ENCODE results near the gene SOX1. TPM values are rescaled to one million over a fixed set of nuclear protein-coding genes. Genes with fewer than 3 reads are reported as not detected.

Gene SOX1
- total RNA-seq, 1 donor from 2014 or later = 41.4 TPM

DNA sequence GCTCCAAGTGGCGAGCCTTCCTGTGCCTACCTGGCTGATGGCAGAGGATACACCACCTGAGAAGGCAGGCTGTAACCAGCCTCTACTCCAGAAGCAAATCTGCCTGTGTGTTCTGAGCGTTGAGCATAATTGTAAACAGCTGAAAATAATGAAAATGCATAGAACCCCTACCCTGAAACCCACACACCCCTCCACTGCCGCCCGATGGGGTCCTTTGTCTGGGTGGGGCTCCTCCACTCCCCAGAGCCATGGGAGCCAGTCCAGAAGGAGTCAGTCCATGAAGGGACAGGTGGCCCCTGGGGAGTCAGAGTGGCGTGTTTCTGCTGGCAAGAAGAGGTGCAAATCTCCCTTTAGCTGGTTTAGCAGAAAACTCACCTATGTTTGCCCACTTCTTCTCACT is 8.0 kb upstream of the SOX1 start:
- Mint-ChIP-seq H3K36me3 (ENCODE audit: low read depth) (peaks cover 2% of the 10 kb centered on the region), H3K9me3 (no peaks in the 10 kb centered on the region), H3K4me3 (peak overlapping the region; percentile 74), H3K4me1 (peaks cover 48% of the 10 kb centered on the region), H3K27me3 (ENCODE audit: low read depth) (peaks cover 98% of the 10 kb centered on the region), H3K27ac (ENCODE audit: unreplicated experiment) (no peak overlapping the region)
- no peak for DNase-seq (ENCODE audit: low read depth, low spot score)
- TF ChIP-seq CTCF (conservative IDR thresholded peaks at IDR 0.05) = no peak

- Mint-ChIP-seq H3K27ac (ENCODE audit: unreplicated experiment) (no peak overlapping the region), H3K4me1 (peaks cover 41% of the 10 kb centered on the region), H3K9me3 (no peaks in the 10 kb centered on the region), H3K36me3 (ENCODE audit: low read depth) (peaks cover 2% of the 10 kb centered on the region), H3K27me3 (ENCODE audit: low read depth) (peaks cover 98% of the 10 kb centered on the region), H3K4me3 (peak overlapping the region; percentile 74)
- no peak for DNase-seq (ENCODE audit: low read depth, low spot score)
- TF ChIP-seq CTCF (conservative IDR thresholded peaks at IDR 0.05) = no peak
These were observed 7.3 kb upstream of the SOX1 start for GRCh38 chr13:112059457-112060281.

DNA sequence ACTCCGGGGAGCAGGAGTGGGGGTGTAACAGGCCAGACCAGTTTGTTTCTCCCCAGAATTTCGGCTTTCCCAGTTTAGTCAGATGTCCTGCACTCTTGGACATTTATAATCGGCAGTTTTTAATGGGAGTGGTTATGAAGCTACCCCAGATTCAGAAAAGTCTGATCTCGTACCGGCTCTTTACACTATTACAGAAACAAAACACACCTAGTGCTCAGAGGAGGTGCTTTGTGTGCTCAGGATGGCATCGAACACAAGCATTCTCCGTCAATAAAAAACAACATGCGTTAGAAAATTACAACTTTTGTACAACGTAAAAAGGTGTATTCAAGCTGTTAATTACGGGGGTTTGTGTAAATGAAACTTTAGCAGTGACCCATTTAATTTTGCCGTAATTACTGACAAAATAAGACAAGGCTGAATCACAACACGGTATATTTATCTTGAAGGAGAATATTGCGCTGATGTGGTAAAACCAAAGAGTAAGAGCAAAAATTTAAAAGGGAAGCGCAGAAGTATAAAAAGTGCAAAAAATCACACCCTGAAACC is 6.6 kb upstream of the SOX1 start:
- TF ChIP-seq CTCF (conservative IDR thresholded peaks at IDR 0.05) = no peak
- peak overlapping the region; percentile 35 for H3K4me3 Mint-ChIP-seq
- H3K4me1 Mint-ChIP-seq = peaks cover 38% of the 10 kb centered on the region
- H3K9me3 Mint-ChIP-seq = no peaks in the 10 kb centered on the region
- H3K27ac Mint-ChIP-seq (ENCODE audit: unreplicated experiment) = no peak overlapping the region
- DNase-seq (ENCODE audit: low read depth, low spot score) = no peak
- peaks cover 98% of the 10 kb centered on the region for H3K27me3 Mint-ChIP-seq (ENCODE audit: low read depth)
- H3K36me3 Mint-ChIP-seq (ENCODE audit: low read depth) = peaks cover 2% of the 10 kb centered on the region

GRCh38 chr13:112060899-112061366 is 6.0 kb upstream of the SOX1 start:
- Mint-ChIP-seq H3K9me3 (no peaks in the 10 kb centered on the region), H3K4me1 (peaks cover 39% of the 10 kb centered on the region), H3K27ac (ENCODE audit: unreplicated experiment) (no peak overlapping the region), H3K27me3 (ENCODE audit: low read depth) (peaks cover 98% of the 10 kb centered on the region), H3K36me3 (ENCODE audit: low read depth) (peaks cover 2% of the 10 kb centered on the region), H3K4me3 (peak overlapping the region; percentile 74)
- no peak for DNase-seq (ENCODE audit: low read depth, low spot score)
- TF ChIP-seq CTCF (conservative IDR thresholded peaks at IDR 0.05) = no peak

GRCh38 chr13:112061367-112062061 is 5.4 kb upstream of the SOX1 start:
- Mint-ChIP-seq H3K4me1 (peaks cover 40% of the 10 kb centered on the region), H3K4me3 (peak overlapping the region; percentile 74), H3K27ac (ENCODE audit: unreplicated experiment) (no peak overlapping the region), H3K27me3 (ENCODE audit: low read depth) (peaks cover 97% of the 10 kb centered on the region), H3K9me3 (no peaks in the 10 kb centered on the region), H3K36me3 (ENCODE audit: low read depth) (peaks cover 2% of the 10 kb centered on the region)
- DNase-seq (ENCODE audit: low read depth, low spot score) = no peak
- no peak for TF ChIP-seq CTCF (conservative IDR thresholded peaks at IDR 0.05)

All from neural crest cell (in vitro differentiated cells).